ENCODE results near the gene DAZAP1.

DNA sequence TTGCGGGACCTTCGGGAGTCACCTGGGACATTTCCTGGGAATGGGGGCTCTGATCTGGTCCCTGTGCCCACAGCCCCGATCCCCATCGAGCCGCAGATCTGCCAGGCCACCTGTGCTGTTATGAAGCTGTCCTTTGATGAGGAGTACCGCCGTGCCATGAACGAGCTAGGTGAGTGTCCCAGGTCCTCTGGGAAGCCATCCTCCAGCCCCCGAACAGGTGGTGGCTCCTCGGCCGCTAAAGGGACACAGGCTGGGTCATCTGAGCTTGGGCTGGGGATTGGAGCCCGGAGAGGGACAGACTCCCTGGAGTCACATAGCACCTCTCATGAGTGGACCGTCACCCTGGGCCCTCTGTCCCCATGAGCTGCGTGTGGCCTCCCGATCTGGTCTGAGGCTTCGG lies 50.5 kb downstream of the DAZAP1 start:
- TF ChIP-seq CTCF (IDR thresholded peaks at IDR 0.05): no peak
- TF ChIP-seq POLR2A (IDR thresholded peaks at IDR 0.05): no peak
- TF ChIP-seq POLR2AphosphoS5 (IDR thresholded peaks at IDR 0.05): no peak
- TF ChIP-seq EP300 (IDR thresholded peaks at IDR 0.05): no peak
